Measurements from ENCODE around the gene C1QTNF8. TPM values are rescaled to one million over a fixed set of nuclear protein-coding genes. Genes with fewer than 3 reads are reported as not detected.

C1QTNF8 gene
- total RNA-seq, 3 donors from 2014 or later (not counting 1 experiment from before 2014, with no cell fraction given), result not detected

DNA sequence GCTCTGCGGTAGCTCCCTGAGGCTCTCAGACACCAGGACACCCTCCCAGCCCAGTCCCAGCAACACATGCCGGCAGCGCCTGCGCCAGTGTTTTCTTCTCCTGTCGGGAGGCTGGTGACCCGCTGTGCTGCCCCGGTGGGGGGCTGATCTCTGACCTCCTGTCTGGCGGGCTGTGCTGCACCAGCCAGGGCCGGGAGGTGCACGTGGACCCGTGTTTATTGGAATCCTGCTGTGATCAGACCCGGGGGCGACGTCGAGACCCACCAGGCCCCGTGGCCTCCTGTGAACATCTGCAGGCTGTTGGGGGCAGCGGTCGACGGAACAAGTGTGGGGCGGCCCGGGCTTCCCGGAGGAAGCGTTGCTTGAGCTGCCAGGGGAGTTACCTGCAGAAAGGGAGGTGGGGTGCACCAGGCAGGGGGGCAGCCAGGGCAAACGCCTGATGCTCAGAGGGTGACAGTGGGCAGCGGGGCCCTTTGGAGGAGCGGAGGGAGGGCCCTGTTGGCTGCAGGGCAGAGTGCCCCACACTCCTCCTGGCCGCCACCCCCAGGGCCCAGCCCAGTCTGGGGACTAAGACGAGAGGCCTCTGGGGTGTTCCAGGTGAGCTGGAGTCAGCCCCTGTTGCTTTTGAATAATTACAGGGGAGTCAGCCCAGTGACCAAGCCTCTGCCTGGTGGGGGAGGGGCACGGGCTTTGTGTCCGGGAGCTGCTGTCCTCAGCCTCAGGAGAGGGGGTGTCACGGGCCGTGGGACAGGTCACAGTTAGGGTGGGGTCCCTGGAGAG, 25.8 kb downstream of the C1QTNF8 start:
- H3K27ac Mint-ChIP-seq, result no peak overlapping the region
- H3K4me3 ChIP-seq (ENCODE audit: low read length), result no peak overlapping the region
- DNase-seq, result no peak
- peaks cover 0 to 6% of the 10 kb centered on the region in 2 donors for H3K4me1 Mint-ChIP-seq
- H3K4me3 Mint-ChIP-seq, result no peak overlapping the region
- no peaks in the 10 kb centered on the region for H3K9me3 ChIP-seq (ENCODE audit: control insufficient read depth, insufficient read depth, low read length)
- no peaks in the 10 kb centered on the region for H3K4me1 ChIP-seq (ENCODE audit: control insufficient read depth, insufficient read depth, low read length)
- H3K9me3 Mint-ChIP-seq, result no peaks in the 10 kb centered on the region
- no peaks in the 10 kb centered on the region for H3K36me3 Mint-ChIP-seq
- H3K27me3 Mint-ChIP-seq (ENCODE audit: low read depth in 2 of 2), result peaks cover 0 to 8% of the 10 kb centered on the region in 2 donors
- H3K27ac ChIP-seq (ENCODE audit: low read length), result no peak overlapping the region
- TF ChIP-seq, protein P1, sequence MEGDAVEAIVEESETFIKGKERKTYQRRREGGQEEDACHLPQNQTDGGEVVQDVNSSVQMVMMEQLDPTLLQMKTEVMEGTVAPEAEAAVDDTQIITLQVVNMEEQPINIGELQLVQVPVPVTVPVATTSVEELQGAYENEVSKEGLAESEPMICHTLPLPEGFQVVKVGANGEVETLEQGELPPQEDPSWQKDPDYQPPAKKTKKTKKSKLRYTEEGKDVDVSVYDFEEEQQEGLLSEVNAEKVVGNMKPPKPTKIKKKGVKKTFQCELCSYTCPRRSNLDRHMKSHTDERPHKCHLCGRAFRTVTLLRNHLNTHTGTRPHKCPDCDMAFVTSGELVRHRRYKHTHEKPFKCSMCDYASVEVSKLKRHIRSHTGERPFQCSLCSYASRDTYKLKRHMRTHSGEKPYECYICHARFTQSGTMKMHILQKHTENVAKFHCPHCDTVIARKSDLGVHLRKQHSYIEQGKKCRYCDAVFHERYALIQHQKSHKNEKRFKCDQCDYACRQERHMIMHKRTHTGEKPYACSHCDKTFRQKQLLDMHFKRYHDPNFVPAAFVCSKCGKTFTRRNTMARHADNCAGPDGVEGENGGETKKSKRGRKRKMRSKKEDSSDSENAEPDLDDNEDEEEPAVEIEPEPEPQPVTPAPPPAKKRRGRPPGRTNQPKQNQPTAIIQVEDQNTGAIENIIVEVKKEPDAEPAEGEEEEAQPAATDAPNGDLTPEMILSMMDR (IDR thresholded peaks at IDR 0.05), result no peak
- ATAC-seq, result no peak
- 29% methylated on average over 32 of the region's 32 CpGs for WGBS (ENCODE audit: insufficient coverage)
- no peaks in the 10 kb centered on the region for H3K36me3 ChIP-seq (ENCODE audit: control insufficient read depth, insufficient read depth, low read length)
- H3K27me3 ChIP-seq (ENCODE audit: control insufficient read depth, insufficient read depth, low read length), result peaks cover 9% of the 10 kb centered on the region
- intact Hi-C loops (cut with micrococcal nuclease), result no loop called here

DNA sequence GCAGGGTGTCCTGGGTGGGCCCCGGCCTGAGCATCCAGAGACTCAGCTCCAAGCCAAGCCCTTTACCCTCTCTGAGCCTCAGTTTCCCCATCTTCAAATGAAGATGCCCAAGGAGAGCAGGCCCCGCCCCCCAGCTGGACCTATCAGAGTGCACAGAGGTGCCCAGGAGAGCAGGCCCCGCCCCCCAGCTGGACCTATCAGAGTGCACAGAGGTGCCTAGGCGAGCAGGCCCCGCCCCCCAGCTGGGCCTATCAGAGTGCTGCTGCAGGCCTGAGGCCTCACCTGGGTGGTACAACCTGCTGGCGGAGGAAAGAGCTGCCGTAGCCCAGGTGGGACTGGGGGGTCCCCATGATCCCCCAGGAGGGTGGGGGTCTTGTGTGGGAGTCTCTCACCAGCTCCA, 26.9 kb downstream of the C1QTNF8 start:
- Histone ChIP-seq H3K27ac (ENCODE audit: low read length) (no peak overlapping the region), H3K4me3 (ENCODE audit: low read length) (no peak overlapping the region), H3K4me1 (ENCODE audit: control insufficient read depth, insufficient read depth, low read length) (no peaks in the 10 kb centered on the region), H3K9me3 (ENCODE audit: control insufficient read depth, insufficient read depth, low read length) (no peaks in the 10 kb centered on the region), H3K36me3 (ENCODE audit: control insufficient read depth, insufficient read depth, low read length) (no peaks in the 10 kb centered on the region), H3K27me3 (ENCODE audit: control insufficient read depth, insufficient read depth, low read length) (peaks cover 9% of the 10 kb centered on the region)
- Mint-ChIP-seq H3K9me3 (no peaks in the 10 kb centered on the region), H3K36me3 (no peaks in the 10 kb centered on the region), H3K4me3 (no peak overlapping the region), H3K27ac (no peak overlapping the region), H3K27me3 (ENCODE audit: low read depth in 2 of 2) (peaks cover 0 to 16% of the 10 kb centered on the region in 2 donors), H3K4me1 (peaks cover 0 to 6% of the 10 kb centered on the region in 2 donors)
- no peak for DNase-seq
- 84% methylated on average over 7 of the region's 7 CpGs for WGBS (ENCODE audit: insufficient coverage)
- intact Hi-C loops (cut with micrococcal nuclease), result no loop called here
- TF ChIP-seq, protein P1 (IDR thresholded peaks at IDR 0.05), result no peak
- ATAC-seq, result no peak

DNA sequence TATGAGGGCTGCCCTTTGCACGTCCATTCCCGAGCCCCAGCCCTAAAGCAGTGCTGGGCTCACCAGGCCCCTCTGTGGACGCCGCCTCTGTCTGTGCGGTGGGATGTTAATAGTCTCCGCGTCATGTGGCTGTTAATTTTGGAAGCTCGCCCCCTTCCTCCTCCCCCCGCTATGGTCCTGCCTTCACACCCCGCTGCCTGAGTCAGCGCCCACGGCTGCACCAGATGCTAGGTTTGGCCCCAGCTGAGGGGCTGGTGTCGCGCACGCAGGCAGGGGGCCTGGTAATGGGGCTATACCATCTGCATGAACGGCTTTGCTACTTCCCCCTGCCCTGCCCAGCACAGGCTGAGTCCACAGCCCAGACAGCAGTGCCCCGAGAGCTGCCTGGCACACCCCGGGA, 27.6 kb downstream of the C1QTNF8 start:
- H3K36me3 Mint-ChIP-seq, result no peaks in the 10 kb centered on the region
- Histone ChIP-seq H3K36me3 (ENCODE audit: control insufficient read depth, insufficient read depth, low read length) (no peaks in the 10 kb centered on the region), H3K4me1 (ENCODE audit: control insufficient read depth, insufficient read depth, low read length) (no peaks in the 10 kb centered on the region), H3K27me3 (ENCODE audit: control insufficient read depth, insufficient read depth, low read length) (peaks cover 9% of the 10 kb centered on the region), H3K27ac (ENCODE audit: low read length) (no peak overlapping the region), H3K9me3 (ENCODE audit: control insufficient read depth, insufficient read depth, low read length) (no peaks in the 10 kb centered on the region), H3K4me3 (ENCODE audit: low read length) (no peak overlapping the region)
- TF ChIP-seq, protein P1 (IDR thresholded peaks at IDR 0.05), result no peak
- DNase-seq (no peak), ATAC-seq (no peak)
- intact Hi-C loops (cut with micrococcal nuclease), result no loop called here
- no peak overlapping the region for H3K4me3 Mint-ChIP-seq
- H3K27ac Mint-ChIP-seq, result no peak overlapping the region
- peaks cover 0 to 16% of the 10 kb centered on the region in 2 donors for H3K27me3 Mint-ChIP-seq (ENCODE audit: low read depth in 2 of 2)
- WGBS (ENCODE audit: insufficient coverage), result 79% methylated on average over 18 of the region's 18 CpGs
- no peaks in the 10 kb centered on the region for H3K9me3 Mint-ChIP-seq
- H3K4me1 Mint-ChIP-seq, result peaks cover 0 to 6% of the 10 kb centered on the region in 2 donors

All from natural killer cell (primary cell).